Astrocyte (in vitro differentiated cells and primary cell): ENCODE measurements around the gene SPIB. TPM values are rescaled to one million over a fixed set of nuclear protein-coding genes. Genes with fewer than 3 reads are reported as not detected.

Source experiments
- DNase-seq: peaks from one replicate; pipeline ENCODE4 v3.0.0-alpha.2; 2010; ENCODE audit warnings: low read depth
- FAIRE-seq: peaks from 2 replicates; lab custom pipeline; 2011; peaks lifted over from hg19 to GRCh38; lab: Jason Lieb, UNC
- H2AFZ ChIP-seq: 2 replicates; pipeline ENCODE4 v1.6.0; 2012; ENCODE audit warnings: low read depth, low read length, inconsistent platforms
- H3K27ac ChIP-seq: 2 replicates; pipeline ENCODE4 v1.5.1; 2011; ENCODE audit warnings: low read depth, low read length, inconsistent platforms
- H3K27me3 ChIP-seq: 2 replicates; pipeline ENCODE4 v1.6.0; 2011; ENCODE audit warnings: low read length, inconsistent platforms; ENCODE audit not compliant: insufficient read depth
- H3K36me3 ChIP-seq: 2 replicates; pipeline ENCODE4 v1.5.1; 2011; ENCODE audit warnings: low read length, inconsistent platforms; ENCODE audit not compliant: insufficient read depth
- H3K4me1 ChIP-seq: 2 replicates; pipeline ENCODE4 v1.5.1; 2011; ENCODE audit warnings: low read length, inconsistent platforms; ENCODE audit not compliant: insufficient read depth
- H3K4me2 ChIP-seq: 2 replicates; pipeline ENCODE4 v1.6.0; 2012; ENCODE audit warnings: low read length, inconsistent platforms
- H3K4me3 ChIP-seq: 2 replicates; pipeline ENCODE4 v1.5.1; 2011; ENCODE audit warnings: low read depth, mild to moderate bottlenecking, low read length, inconsistent platforms; ENCODE audit not compliant: insufficient read depth
- H3K79me2 ChIP-seq: 2 replicates; pipeline ENCODE4 v1.6.0; 2012; ENCODE audit warnings: mild to moderate bottlenecking, low read length, inconsistent platforms; ENCODE audit not compliant: insufficient read depth
- H3K9ac ChIP-seq: 2 replicates; pipeline ENCODE4 v1.6.0; 2012; ENCODE audit warnings: mild to moderate bottlenecking, low read length, inconsistent platforms
- H3K9me3 ChIP-seq: 2 replicates; pipeline ENCODE4 v1.5.1; 2012; ENCODE audit warnings: low read depth, mild to moderate bottlenecking, low read length, inconsistent platforms; ENCODE audit not compliant: insufficient read depth
- H4K20me1 ChIP-seq: 2 replicates; pipeline ENCODE4 v1.6.0; 2012; ENCODE audit warnings: low read length, inconsistent platforms; ENCODE audit not compliant: insufficient read depth
- H3K27ac Mint-ChIP-seq: one replicate; pipeline ENCODE4 v1.8.0; 2021; ENCODE audit warnings: mild to moderate bottlenecking, mixed read lengths; ENCODE audit not compliant: unreplicated experiment
- H3K27me3 Mint-ChIP-seq: one replicate; pipeline ENCODE4 v1.8.0; 2021; ENCODE audit warnings: low read depth, mixed read lengths; ENCODE audit not compliant: unreplicated experiment
- H3K36me3 Mint-ChIP-seq: one replicate; pipeline ENCODE4 v1.8.0; 2021; ENCODE audit warnings: low read depth, mixed read lengths; ENCODE audit not compliant: unreplicated experiment
- H3K4me1 Mint-ChIP-seq: one replicate; pipeline ENCODE4 v1.8.0; 2021; ENCODE audit warnings: low read depth, mixed read lengths; ENCODE audit not compliant: unreplicated experiment
- H3K4me3 Mint-ChIP-seq: one replicate; pipeline ENCODE4 v1.8.0; 2021; ENCODE audit warnings: mild to moderate bottlenecking, moderate library complexity, mixed read lengths; ENCODE audit not compliant: unreplicated experiment
- H3K9me3 Mint-ChIP-seq: one replicate; pipeline ENCODE4 v1.8.0; 2021; ENCODE audit warnings: mild to moderate bottlenecking, mixed read lengths; ENCODE audit not compliant: unreplicated experiment
- EZH2 ChIP-seq: IDR thresholded peaks from 2 replicates; pipeline ENCODE4 v1.6.1; 2012; ENCODE audit warnings: mild to moderate bottlenecking, low read length, inconsistent platforms; ENCODE audit not compliant: insufficient read depth
- total RNA-seq: library from RNA; stranded (reverse); gene quantifications from 2 replicates; pipeline ENCODE4 v1.2.1, GENCODE V29; 2021
- TF ChIP-seq, protein P1 (sequence below): IDR thresholded peaks from 2 replicates; pipeline ENCODE4 v1.5.1; 2011; ENCODE audit warnings: low read depth, mild to moderate bottlenecking, inconsistent platforms, low read length, moderate library complexity; ENCODE audit not compliant: insufficient read depth

SPIB gene
- total RNA-seq, 1 donor from 2014 or later = 0.14 TPM

DNA sequence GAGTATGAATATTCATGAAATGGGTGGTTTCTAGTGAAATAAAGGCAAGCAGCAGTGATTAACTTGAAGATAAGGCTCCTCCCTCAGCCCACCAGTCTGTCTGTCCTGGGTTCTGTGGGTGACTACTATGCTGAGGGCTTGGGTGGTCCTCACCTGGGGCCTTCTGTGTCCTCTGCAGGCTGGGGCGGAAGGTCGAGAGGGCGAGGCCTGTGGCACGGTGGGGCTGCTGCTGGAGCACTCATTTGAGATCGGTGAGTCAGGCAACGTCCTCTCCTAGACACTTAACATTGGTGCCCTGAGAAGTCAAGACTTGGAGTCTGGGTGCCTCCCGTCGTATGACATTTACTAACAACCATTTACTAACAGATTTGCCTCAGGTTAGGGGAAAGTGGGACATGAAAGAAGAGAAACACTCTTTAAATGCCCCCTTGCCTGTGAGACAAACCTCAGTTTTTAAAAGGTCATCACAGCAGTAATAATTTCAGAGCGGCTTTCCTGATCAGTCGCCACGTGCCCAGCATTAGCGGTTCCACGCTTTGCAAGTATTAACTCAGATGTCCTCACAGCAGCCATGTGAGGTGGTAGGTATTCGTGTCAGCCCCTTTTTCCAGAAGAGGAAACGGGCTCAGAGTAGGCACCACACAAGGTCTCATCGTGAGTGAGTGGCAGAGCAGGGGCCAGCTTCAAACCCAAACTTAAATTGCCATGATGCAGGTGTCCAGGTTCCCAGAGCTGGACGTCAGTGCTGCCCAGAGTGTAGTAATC is 59.2 kb downstream of the SPIB start:
- Histone ChIP-seq H3K9ac (peak overlapping the region; percentile 97), H2AFZ (no peak overlapping the region), H3K9me3 (no peaks in the 10 kb centered on the region), H3K27me3 (no peaks in the 10 kb centered on the region), H3K36me3 (no peaks in the 10 kb centered on the region), H4K20me1 (peaks cover 20% of the 10 kb centered on the region), H3K4me3 (peak overlapping the region; percentile 98), H3K4me2 (peak overlapping the region; percentile 98), H3K4me1 (peaks cover 5% of the 10 kb centered on the region), H3K79me2 (peaks cover 25% of the 10 kb centered on the region), H3K27ac (no peak overlapping the region)
- Mint-ChIP-seq H3K27ac (no peak overlapping the region), H3K9me3 (peaks cover 25% of the 10 kb centered on the region), H3K4me3 (no peak overlapping the region), H3K36me3 (no peaks in the 10 kb centered on the region), H3K4me1 (no peaks in the 10 kb centered on the region), H3K27me3 (no peaks in the 10 kb centered on the region)
- TF ChIP-seq, protein P1, sequence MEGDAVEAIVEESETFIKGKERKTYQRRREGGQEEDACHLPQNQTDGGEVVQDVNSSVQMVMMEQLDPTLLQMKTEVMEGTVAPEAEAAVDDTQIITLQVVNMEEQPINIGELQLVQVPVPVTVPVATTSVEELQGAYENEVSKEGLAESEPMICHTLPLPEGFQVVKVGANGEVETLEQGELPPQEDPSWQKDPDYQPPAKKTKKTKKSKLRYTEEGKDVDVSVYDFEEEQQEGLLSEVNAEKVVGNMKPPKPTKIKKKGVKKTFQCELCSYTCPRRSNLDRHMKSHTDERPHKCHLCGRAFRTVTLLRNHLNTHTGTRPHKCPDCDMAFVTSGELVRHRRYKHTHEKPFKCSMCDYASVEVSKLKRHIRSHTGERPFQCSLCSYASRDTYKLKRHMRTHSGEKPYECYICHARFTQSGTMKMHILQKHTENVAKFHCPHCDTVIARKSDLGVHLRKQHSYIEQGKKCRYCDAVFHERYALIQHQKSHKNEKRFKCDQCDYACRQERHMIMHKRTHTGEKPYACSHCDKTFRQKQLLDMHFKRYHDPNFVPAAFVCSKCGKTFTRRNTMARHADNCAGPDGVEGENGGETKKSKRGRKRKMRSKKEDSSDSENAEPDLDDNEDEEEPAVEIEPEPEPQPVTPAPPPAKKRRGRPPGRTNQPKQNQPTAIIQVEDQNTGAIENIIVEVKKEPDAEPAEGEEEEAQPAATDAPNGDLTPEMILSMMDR = no peak
- no peak for TF ChIP-seq EZH2
- FAIRE-seq = no peak
- no peak for DNase-seq

DNA sequence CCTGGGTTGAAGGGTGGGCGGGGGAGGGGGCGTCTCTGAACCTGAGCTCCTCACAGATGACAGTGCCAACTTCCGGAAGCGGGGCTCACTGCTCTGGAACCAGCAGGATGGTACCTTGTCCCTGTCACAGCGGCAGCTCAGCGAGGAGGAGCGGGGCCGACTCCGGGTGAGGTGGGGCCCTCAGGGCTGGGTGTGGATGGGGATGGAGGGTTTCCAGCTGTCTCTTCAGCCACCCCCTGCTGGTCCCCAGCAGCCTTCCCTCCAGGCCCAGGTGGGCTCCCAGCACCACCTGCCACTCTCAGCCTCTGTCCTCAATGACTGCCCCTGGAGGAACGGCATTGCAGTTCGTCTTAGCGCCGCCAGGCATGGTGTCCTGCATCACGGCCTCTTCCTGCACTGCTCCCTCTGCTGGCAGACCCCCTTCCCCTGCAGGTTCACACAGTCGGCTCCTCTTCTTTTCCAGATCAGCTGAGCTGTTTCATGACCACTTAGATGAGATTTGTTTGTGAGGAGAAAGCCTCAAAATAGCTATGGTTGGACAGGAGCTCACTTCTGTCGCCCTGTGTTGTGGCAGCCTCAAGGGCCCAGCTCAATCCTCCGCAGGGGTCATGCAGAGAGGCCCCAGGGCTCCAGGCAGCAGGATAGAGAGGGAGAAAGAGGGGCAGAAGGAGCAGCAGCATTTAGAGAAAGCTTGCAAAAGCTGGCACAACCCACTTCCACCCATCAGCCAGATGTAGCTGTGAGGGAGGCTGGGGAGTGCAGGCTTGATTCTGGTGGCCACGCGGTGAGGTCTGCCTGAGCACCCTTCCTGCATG is 60.4 kb downstream of the SPIB start:
- H3K36me3 ChIP-seq = peaks cover 4% of the 10 kb centered on the region
- no peak for FAIRE-seq
- H3K4me3 Mint-ChIP-seq = no peak overlapping the region

More for the DNA sequence above, 60.4 kb downstream of the SPIB start:
- Histone ChIP-seq H3K79me2 (peaks cover 25% of the 10 kb centered on the region), H3K9ac (no peak overlapping the region), H3K9me3 (no peaks in the 10 kb centered on the region), H3K27ac (no peak overlapping the region), H3K4me3 (no peak overlapping the region), H4K20me1 (peaks cover 20% of the 10 kb centered on the region), H2AFZ (no peak overlapping the region), H3K4me2 (no peak overlapping the region), H3K4me1 (peaks cover 5% of the 10 kb centered on the region), H3K27me3 (no peaks in the 10 kb centered on the region)
- no peak for DNase-seq
- Mint-ChIP-seq H3K27ac (no peak overlapping the region), H3K27me3 (no peaks in the 10 kb centered on the region), H3K36me3 (no peaks in the 10 kb centered on the region), H3K4me1 (no peaks in the 10 kb centered on the region), H3K9me3 (peaks cover 27% of the 10 kb centered on the region)
- TF ChIP-seq, protein P1 = peak; percentile 56
- TF ChIP-seq EZH2 = no peak
